ENCODE results near the gene PLEKHA4. TPM values are rescaled to one million over a fixed set of nuclear protein-coding genes. Genes with fewer than 3 reads are reported as not detected.

Gene PLEKHA4
- total and polyA plus RNA-seq, 10 of the 15 experiments (the other 5 are each of a cell fraction or from before 2014, with no cell fraction given), result 0.13 to 10.0 (median 6.4) TPM; not detected in 1

- no peak for TF ChIP-seq MXI1 (IDR thresholded peaks at IDR 0.05; ENCODE audit: low read depth, low read length)
- no peak for TF ChIP-seq ATF2 (IDR thresholded peaks at IDR 0.05; ENCODE audit: low read length)
- TF ChIP-seq SMARCA5 (IDR thresholded peaks at IDR 0.05), result peak; percentile 31; the same call in 1 of the 2 replicates
- 0 out of 2 replicates have a peak, but pooled peaks have one; percentile 22 for TF ChIP-seq BACH1 (IDR thresholded peaks at IDR 0.05; ENCODE audit: borderline replicate concordance)
- TF ChIP-seq ZNF207 (IDR thresholded peaks at IDR 0.05; ENCODE audit: borderline replicate concordance), result no peak
- TF ChIP-seq USF2 (IDR thresholded peaks at IDR 0.05; ENCODE audit: borderline replicate concordance, low read depth, low read length), result no peak
- TF ChIP-seq ESRRA (IDR thresholded peaks at IDR 0.05; ENCODE audit: low read length), result no peak
- TF ChIP-seq RAD21 (IDR thresholded peaks at IDR 0.05; ENCODE audit: insufficient read depth, low read depth, low read length), result no peak
- no peak for TF ChIP-seq E2F8 (IDR thresholded peaks at IDR 0.05; ENCODE audit: low read depth, partially characterized antibody)
- TF ChIP-seq CHD4 (IDR thresholded peaks at IDR 0.05), result no peak
- no peak for TF ChIP-seq NRF1 (conservative IDR thresholded peaks at IDR 0.05; ENCODE audit: low read depth, low read length)
- 0 out of 2 replicates have a peak, but pooled peaks have one; percentile 13 for TF ChIP-seq ZNF384 (IDR thresholded peaks at IDR 0.05; ENCODE audit: borderline replicate concordance, low read depth, low read length)
- TF ChIP-seq EP300 (IDR thresholded peaks at IDR 0.05; ENCODE audit: borderline replicate concordance in 1 of 2, control insufficient read depth in 1 of 2, low read depth in 2 of 2, low read length in 2 of 2), result no peak
- no peak for TF ChIP-seq NFIC (IDR thresholded peaks at IDR 0.05; ENCODE audit: low read depth, low read length)
- TF ChIP-seq HDGF (IDR thresholded peaks at IDR 0.05), result peak; percentile 54; the same call in 1 of the 2 replicates
- no peak for TF ChIP-seq ZNF24 (IDR thresholded peaks at IDR 0.05)
Measured at GRCh38 chr19:48812094-48812929, 56.1 kb downstream of the PLEKHA4 start (continued).
